Measurements from ENCODE around the gene DIPK2A.

Gene DIPK2A

DNA sequence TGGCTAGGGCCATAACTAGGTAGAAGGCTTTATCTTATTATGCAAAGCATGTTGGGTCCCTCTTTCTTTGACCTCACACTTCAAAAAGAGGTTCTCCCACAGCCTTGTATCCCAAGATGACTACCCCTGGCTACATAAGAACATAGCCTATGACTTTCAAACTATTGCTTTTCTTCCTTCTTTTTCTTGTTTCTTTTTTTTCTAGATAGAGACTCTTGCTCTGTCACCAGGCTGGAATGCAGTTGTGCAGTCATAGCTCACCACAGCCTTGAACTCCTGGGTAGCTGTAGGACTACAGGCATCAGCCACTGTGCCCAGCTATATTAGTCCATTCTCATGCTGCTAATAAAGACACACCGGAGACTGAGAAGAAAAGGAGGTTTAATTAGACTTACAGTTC is 47.2 kb downstream of the DIPK2A start:
- no peak overlapping the region for H3K4me3 ChIP-seq (ENCODE audit: low read depth, low read length)
- TF ChIP-seq POLR2A (IDR thresholded peaks at IDR 0.05; ENCODE audit: extremely low read depth, insufficient read length) (no peak), MYC (IDR thresholded peaks at IDR 0.05; ENCODE audit: low read depth, low read length) (no peak), CTCF (IDR thresholded peaks at IDR 0.05; ENCODE audit: low read depth, low read length) (no peak)
- TF ChIP-seq, protein P1, sequence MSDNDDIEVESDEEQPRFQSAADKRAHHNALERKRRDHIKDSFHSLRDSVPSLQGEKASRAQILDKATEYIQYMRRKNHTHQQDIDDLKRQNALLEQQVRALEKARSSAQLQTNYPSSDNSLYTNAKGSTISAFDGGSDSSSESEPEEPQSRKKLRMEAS (IDR thresholded peaks at IDR 0.05; ENCODE audit: low read depth, low read length), result no peak
- no peak for DNase-seq (ENCODE audit: low read depth)

All from NB4 (cell line).